ENCODE results near the gene MMP7. TPM values are rescaled to one million over a fixed set of nuclear protein-coding genes. Genes with fewer than 3 reads are reported as not detected.

MMP7 gene
- not detected for total RNA-seq

GRCh38 chr11:102530558-102530957 is at the start of gene MMP7:
MMP7 (minus strand) TSS chr11:102530747; CDS start chr11:102530700, 47 bp downstream.
- no peak for DNase-seq
- no peaks in the 10 kb centered on the region for H3K36me3 ChIP-seq
- H3K4me1 ChIP-seq = no peaks in the 10 kb centered on the region
- intact Hi-C loops (cut with DNase I; ENCODE audit: low total_unique reads) (no loop called here), in situ Hi-C loops (cut with MboI; ENCODE audit: low pct_ligation_motif_present in 1 of 4, low pct_unique_long_range_greater_than_20kb in 1 of 4, low sequenced_read_pairs in 3 of 4) (no loop called here)
- H3K27me3 ChIP-seq = no peaks in the 10 kb centered on the region
- H3K9me3 ChIP-seq = no peaks in the 10 kb centered on the region
- H3K4me3 ChIP-seq = no peak within 1 kb of the TSS
- no peak within 1 kb of the TSS for H3K27ac ChIP-seq
- TF ChIP-seq POLR2A (IDR thresholded peaks at IDR 0.05) (no peak), POLR2AphosphoS5 (IDR thresholded peaks at IDR 0.05) (no peak), EP300 (IDR thresholded peaks at IDR 0.05; ENCODE audit: low read depth) (no peak)
- TF ChIP-seq, protein P1, sequence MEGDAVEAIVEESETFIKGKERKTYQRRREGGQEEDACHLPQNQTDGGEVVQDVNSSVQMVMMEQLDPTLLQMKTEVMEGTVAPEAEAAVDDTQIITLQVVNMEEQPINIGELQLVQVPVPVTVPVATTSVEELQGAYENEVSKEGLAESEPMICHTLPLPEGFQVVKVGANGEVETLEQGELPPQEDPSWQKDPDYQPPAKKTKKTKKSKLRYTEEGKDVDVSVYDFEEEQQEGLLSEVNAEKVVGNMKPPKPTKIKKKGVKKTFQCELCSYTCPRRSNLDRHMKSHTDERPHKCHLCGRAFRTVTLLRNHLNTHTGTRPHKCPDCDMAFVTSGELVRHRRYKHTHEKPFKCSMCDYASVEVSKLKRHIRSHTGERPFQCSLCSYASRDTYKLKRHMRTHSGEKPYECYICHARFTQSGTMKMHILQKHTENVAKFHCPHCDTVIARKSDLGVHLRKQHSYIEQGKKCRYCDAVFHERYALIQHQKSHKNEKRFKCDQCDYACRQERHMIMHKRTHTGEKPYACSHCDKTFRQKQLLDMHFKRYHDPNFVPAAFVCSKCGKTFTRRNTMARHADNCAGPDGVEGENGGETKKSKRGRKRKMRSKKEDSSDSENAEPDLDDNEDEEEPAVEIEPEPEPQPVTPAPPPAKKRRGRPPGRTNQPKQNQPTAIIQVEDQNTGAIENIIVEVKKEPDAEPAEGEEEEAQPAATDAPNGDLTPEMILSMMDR (IDR thresholded peaks at IDR 0.05) = no peak
- 28 to 39% methylated on average over 4 to 8 of the region's 8 CpGs for WGBS, 2 donors (ENCODE audit: low coverage in 1 of 2)

GRCh38 chr11:102577723-102578122 is 47.2 kb upstream of the MMP7 start:
- TF ChIP-seq, protein P1 (IDR thresholded peaks at IDR 0.05) = no peak
- TF ChIP-seq POLR2AphosphoS5 (IDR thresholded peaks at IDR 0.05) = no peak
- TF ChIP-seq POLR2A (IDR thresholded peaks at IDR 0.05) = no peak
- TF ChIP-seq EP300 (IDR thresholded peaks at IDR 0.05; ENCODE audit: low read depth) = no peak
- in situ Hi-C loops (cut with MboI; ENCODE audit: low pct_ligation_motif_present in 1 of 4, low pct_unique_long_range_greater_than_20kb in 1 of 4, low sequenced_read_pairs in 3 of 4) (no loop called here), intact Hi-C loops (cut with DNase I; ENCODE audit: low total_unique reads) (no loop called here)
- no peaks in the 10 kb centered on the region for H3K27me3 ChIP-seq
- WGBS, 2 donors (ENCODE audit: low coverage in 1 of 2) = 67 to 80% methylated on average over 2 of the region's 2 CpGs
- no peak overlapping the region for H3K4me3 ChIP-seq
- no peaks in the 10 kb centered on the region for H3K4me1 ChIP-seq
- no peak for DNase-seq
- no peak overlapping the region for H3K27ac ChIP-seq
- no peaks in the 10 kb centered on the region for H3K9me3 ChIP-seq
- H3K36me3 ChIP-seq = no peaks in the 10 kb centered on the region

- no peak overlapping the region for H3K27ac ChIP-seq
- no peaks in the 10 kb centered on the region for H3K36me3 ChIP-seq
- no peaks in the 10 kb centered on the region for H3K27me3 ChIP-seq
- no peak for DNase-seq
- no peaks in the 10 kb centered on the region for H3K4me1 ChIP-seq
- no peaks in the 10 kb centered on the region for H3K9me3 ChIP-seq
- TF ChIP-seq POLR2AphosphoS5 (IDR thresholded peaks at IDR 0.05) = no peak
- no peak for TF ChIP-seq POLR2A (IDR thresholded peaks at IDR 0.05)
- TF ChIP-seq, protein P1 (IDR thresholded peaks at IDR 0.05) = no peak
- no peak for TF ChIP-seq EP300 (IDR thresholded peaks at IDR 0.05; ENCODE audit: low read depth)
- in situ Hi-C loops (cut with MboI; ENCODE audit: low pct_ligation_motif_present in 1 of 4, low pct_unique_long_range_greater_than_20kb in 1 of 4, low sequenced_read_pairs in 3 of 4) (no loop called here), intact Hi-C loops (cut with DNase I; ENCODE audit: low total_unique reads) (no loop called here)
- H3K4me3 ChIP-seq = no peak overlapping the region
These were observed 46.6 kb upstream of the MMP7 start for GRCh38 chr11:102577182-102577581.

DNA sequence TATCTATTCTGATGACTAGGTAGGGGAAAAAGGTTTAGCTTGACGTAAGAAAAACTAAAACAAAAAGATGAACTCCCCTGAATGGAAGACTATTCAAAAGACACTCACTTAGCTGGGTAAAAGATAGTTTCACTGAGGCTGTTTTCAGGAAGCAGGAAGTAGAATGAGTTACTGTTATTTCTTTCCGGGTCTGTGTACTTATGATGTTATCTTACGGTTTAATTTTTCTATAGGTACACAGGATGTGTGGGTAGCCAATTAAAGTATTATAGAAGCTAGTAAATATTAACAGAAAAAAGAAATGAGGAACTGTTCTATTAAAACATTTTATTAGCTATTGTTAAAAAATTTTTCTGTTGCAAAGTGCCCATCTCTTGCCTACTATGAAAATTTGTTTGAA is 45.8 kb upstream of the MMP7 start:
- in situ Hi-C loops (cut with MboI; ENCODE audit: low pct_ligation_motif_present in 1 of 4, low pct_unique_long_range_greater_than_20kb in 1 of 4, low sequenced_read_pairs in 3 of 4) = no loop called here
- TF ChIP-seq POLR2AphosphoS5 (IDR thresholded peaks at IDR 0.05) (no peak), POLR2A (IDR thresholded peaks at IDR 0.05) (no peak), EP300 (IDR thresholded peaks at IDR 0.05; ENCODE audit: low read depth) (no peak)
- TF ChIP-seq, protein P1 (IDR thresholded peaks at IDR 0.05) = no peak

More for the DNA sequence above, 45.8 kb upstream of the MMP7 start:
- WGBS, 2 donors (ENCODE audit: low coverage in 1 of 2) = 56 to 61% methylated on average over 3 of the region's 3 CpGs
- Histone ChIP-seq H3K4me3 (no peak overlapping the region), H3K27ac (no peak overlapping the region), H3K4me1 (no peaks in the 10 kb centered on the region), H3K36me3 (no peaks in the 10 kb centered on the region), H3K27me3 (no peaks in the 10 kb centered on the region), H3K9me3 (no peaks in the 10 kb centered on the region)
- intact Hi-C loops (cut with DNase I; ENCODE audit: low total_unique reads) = no loop called here
- no peak for DNase-seq
